Activated CD8-positive, alpha-beta memory T cell treated with anti-CD3 and anti-CD28 coated beads for 1 hour (primary cell): Measurements from ENCODE around the gene MIS18BP1.
"Not testable (repeated sequence)": the region's sequence is repeated elsewhere in the genome, so short reads cannot be mapped to it uniquely, and the experiment has no call there.

Experiments
- DNase-seq, 2 donors: peaks; one replicate each; pipeline ENCODE4 v3.0.0-alpha.2; 2020; ENCODE audit warnings: low read depth in 1 of 2; ENCODE audit errors: extremely low read depth in 1 of 2

The MIS18BP1 gene

DNA sequence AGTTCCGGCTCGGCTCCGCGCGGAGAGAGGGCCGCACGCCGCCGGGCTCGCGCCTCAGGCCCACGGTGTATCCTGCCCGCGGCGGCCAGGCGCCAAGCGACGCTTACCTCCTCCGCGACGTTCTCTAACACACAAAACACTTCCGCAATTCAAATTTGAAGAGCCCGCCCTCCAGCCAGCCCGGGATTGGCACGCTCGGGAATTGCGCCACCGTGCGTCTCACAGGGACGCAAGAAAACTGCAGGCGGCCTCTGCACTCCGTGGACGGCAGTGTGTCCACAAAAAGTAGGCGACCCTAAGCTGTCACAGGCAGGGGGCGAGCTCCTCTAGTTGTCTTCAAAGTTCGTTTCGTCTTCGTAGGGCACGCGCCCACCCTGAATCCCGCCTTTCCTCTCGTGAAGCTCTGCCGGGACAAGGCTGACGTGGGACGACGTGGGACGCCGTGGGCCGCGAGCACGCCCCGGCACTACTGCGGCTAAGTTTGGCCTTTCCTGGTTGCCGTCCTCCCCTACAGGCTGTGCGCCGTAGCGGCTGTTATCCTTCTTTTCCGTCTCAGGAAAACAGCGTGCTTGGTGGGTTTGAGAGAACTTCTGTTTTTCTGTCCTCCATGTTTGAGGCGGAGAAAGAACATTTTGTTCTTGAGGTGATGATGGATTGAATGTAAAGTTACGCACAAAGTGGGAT is at the start of gene MIS18BP1:
Gene MIS18BP1, minus strand, starts transcription at position 133 of the 684 bp plus-strand sequence. CDS start 5,916 bp downstream, outside the sequence.
- DNase-seq = peak; percentile 87 to 88

DNA sequence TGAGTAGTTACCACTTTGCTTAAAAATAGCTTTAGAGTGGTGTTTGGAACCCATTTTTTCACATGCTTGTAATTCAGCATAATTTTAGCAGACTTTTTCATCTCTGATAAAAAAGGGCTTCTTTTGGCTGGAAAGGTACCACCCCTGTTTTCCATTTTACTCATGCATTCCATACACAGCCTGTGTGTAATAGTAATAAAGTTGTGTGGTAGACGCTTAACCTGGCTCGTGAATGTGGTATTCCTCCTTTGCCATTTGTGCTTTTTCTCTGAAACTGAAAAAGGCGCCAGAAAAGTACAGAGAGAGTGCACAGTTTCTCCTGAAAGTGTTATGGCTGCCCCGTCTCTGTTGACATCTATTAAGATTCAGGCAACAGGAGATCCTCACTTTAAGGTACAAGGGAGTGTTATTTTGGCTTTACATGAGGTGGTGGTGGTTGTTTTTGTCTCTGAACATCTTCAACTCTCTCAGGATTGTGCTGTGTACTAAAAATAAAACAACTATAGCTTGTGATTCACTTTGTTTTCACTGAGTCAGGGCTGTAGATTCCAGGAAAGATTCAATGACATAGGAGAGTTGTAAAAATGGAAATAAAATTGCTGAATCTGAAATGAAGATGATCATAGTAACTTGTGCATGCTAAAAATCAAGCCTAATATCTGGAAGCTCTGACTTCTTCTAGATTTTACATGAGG is 45.6 kb upstream of the MIS18BP1 start:
- DNase-seq = no peak

DNA sequence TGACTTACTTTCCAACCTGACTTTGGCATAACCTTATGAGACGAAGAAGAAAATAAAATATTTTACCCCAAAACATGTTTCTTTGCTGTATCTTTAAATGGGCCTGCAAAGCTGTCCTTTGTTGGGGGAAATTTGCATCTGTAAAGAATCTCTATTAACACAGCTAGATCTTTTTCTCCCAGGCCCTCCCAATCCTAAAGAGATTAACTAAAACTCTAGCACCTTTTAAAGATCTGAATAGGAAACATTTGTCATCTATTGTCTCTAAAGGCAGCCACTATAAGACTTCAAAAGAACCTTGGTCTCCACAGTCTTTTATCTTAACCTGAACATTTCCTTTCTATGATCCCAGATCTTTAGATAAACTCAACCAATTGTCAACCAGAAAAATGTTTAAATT is 41.8 kb upstream of the MIS18BP1 start:
- DNase-seq = not testable (repeated sequence)

DNA sequence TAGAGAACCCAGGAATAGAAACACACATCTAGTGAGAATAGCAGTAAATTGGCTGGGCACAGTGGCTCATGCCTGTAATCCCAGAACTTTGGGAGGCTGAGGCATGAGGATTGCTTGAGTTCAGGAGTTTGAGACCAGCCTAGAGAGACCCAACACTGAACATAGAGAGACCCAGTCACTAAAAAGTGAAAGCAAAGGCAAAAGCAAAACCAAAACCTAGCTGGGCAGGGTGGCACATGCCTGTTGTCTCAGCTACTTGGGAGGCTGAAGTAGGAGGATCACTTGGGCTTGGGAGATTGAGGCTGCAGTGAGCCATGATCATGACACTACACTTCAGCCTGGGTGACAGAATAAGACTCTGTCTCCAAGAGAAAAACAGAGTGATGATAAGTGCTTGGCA is 37.5 kb upstream of the MIS18BP1 start:
- DNase-seq = no peak

DNA sequence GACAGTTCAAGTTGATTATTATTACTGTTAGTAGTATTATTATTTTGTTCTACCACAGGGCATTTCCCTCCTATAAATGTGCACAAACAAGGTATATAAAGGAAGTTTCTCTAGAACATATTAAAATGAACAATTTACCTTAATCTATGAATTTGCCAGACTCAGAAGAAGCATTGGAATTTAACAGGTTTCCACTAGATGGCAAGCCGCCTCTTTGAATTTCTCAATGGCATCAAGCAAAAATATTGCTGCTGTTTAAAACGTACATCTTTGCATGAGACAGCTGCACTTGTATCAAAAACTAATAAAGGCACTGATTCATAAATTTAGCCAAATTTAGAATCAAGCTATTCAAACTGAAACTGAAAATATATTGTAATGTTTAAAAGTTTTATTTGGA is 34.6 kb upstream of the MIS18BP1 start:
- DNase-seq = no peak

DNA sequence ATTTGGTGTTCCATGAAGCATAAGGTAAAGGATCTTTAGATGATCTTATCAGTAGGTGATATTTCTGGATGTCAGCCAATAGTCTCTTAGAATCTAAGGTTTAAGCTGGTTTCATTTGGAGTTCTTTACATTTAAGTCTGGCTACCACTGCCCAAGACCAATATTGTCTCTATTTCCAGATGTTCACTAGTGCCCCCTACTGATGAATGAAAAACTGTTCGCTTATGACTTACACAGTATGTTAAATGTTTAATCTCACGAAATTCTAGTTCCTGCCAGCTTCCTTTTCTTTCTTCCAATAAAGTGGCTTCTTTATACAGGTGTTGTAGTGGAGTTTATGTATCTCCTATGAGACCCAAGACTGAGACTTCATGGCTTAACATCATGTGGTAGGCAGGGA is 31.8 kb upstream of the MIS18BP1 start:
- no peak for DNase-seq

DNA sequence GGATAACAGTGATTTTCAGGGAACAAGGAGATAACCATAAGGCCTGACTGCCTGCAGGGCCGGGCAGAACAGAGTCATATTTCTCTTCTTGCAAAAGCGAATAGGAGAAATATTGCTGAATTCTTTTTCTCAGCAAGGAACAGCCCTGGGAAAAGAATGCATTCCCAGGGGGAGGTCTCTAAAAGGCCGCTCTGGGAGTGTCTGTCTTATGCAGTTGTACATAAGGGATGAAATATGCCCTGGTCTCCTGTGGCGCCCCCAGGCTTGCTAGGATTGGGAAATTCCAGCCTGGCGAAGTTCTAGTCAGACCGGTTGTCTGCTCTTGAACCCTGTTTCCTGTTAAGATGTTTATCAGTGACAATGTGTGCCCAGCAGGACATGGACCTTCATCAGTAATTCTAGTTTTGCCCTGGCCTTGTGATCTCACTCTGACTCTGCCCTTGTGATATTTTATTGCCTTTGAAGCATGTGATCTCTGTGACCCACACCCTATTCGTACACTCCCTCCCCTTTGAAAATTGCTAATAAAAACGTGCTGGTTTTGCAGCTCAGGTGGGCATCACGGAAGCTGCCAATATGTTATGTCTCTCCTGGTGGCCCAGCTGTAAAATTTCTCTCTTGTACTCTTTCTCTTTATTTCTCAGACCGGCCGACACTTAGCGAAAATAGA is 28.9 kb upstream of the MIS18BP1 start:
- not testable (repeated sequence) for DNase-seq

DNA sequence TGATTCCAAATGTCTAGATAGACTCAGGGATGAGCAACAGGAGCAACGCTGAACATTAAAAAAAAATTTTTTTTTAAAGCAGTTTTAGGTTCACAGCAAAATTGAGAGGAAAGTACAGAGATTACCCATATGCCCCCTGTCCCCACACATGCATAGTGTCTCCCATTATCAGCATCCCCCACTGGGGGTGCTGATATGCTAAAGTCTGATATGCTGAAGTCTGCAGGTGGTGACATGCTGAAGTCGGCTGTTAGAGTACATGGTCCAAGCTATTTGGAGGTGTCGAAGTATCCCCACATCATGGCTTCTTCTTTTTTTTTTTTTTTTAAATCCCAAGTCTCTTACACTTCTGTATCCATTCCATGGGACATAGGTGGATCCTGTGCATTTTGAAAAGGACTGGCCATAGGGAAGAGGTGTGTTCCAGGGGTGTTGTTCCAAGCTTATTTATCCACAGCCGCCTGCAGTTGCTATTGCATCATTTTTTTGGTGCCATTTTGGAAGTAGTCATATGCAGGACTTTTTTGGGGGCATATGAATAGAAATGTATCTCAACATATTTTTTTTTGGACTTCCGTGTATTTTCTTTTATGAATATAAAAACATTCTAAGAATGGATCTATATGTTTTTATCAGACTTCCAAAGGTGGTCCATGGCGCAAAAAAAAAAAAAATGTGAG is 19.0 kb upstream of the MIS18BP1 start:
- no peak for DNase-seq

DNA sequence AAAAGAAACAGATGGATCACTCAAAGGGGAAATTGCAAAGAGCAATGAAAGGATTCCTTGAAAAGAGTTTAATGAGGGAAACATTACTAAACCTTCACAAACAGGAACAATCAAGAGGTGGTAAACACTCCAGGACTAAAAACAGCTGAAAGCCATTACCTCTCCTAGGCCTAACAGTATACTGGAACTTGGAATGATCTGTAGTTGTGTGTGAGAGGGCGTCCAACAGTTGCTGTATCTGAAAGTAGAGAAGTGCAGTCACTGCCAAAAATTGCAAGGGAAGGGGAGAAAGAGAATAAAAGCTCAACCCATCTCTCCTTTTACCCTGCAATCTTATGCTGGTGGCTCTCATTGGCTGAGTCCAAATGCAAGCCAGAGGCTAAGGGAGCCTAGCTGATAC is 17.0 kb upstream of the MIS18BP1 start:
- no peak for DNase-seq

DNA sequence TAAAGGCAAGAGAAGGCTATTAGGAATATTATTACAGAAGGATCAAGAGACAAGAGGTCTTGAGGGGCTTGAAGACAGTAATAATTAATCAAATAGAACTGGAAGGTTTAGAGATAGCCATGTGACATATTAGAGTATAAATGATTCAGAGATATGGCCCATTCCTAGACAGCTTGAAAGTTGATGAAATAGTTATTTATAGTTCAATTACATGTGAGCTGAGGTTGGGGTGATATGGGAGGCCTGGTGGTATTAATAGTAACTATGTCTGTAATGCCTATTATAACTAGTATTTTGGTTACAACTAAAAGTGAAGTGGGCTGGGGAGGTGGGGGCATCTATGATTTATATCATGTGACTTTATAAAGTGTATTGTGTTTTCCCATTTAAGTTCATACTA is 14.1 kb upstream of the MIS18BP1 start:
- DNase-seq = no peak

DNA sequence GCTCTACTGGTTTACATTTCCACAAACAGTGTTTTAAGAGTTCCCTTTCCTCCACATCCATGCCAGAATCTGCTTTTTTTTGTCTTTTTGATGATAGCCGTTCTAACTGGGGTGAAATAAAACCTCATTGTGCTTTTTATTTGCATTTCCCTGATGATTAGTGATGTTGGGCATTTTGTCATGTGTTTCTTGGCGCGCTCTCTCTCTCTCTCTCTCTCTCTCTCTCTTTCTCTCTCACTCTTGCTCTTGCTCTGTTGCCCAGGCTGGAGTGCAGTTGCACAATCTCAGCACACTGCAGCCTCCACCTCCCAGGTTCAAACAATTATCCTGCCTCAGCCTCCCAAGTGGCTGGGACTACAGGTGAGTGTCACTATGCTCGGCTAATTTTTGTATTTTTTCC is 9.6 kb upstream of the MIS18BP1 start:
- DNase-seq = no peak

DNA sequence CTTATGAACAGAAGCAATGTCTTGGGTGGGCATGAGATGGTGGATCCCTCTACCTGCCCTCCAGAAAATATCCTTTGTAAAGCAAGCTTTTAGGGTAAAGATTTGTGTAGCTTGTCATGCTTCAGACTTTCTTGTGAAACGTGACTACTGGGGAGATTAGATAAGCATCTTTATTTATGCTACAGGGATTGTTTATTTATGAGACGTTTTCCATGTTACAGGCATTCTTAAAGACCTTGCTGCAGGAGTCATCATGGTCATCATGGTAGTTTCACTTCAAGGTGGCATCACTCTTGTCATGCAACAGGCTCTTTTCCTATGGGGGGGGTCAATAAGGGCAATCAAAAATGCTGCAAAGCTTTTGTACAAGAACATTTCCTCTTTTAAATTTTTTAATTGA is 8.2 kb upstream of the MIS18BP1 start:
- no peak for DNase-seq

DNA sequence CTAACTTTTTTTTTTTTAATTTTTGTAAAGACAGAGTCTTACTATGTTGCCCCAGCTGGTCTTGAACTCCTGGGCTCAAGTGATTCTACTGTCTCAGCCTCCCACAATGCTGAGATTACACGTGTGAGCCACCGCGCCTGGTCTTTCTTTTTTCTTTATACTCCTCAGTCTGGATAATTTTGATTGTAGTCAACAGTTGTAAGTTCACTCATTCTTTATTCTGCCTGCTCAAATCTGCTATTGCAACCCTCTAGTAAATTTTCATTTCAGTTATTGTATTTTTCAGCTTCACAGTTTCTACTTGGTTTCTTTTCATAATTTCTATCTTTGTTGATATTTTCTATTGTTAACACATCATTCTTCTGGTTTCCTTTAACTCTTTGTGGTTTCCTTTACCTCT is 5.8 kb upstream of the MIS18BP1 start:
- DNase-seq = no peak

DNA sequence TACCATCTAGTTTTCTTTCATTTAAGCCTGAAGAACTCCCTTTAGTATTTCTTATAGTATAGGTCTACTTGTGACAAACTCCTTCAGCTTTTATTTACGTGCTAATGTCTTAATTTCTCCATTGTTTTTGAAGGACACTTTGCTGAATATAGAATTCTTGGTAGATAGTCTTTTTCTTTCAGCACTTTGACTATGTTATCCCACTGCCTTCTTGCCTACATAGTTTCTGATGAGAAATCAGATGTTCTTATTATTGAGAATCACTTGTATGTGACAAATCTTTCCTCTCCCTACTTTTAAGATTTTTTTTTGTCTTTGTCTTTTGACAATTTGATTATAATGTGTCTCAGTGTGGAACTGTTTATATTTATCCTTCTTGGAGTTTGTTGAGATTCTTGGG is 5.1 kb upstream of the MIS18BP1 start:
- DNase-seq = no peak

DNA sequence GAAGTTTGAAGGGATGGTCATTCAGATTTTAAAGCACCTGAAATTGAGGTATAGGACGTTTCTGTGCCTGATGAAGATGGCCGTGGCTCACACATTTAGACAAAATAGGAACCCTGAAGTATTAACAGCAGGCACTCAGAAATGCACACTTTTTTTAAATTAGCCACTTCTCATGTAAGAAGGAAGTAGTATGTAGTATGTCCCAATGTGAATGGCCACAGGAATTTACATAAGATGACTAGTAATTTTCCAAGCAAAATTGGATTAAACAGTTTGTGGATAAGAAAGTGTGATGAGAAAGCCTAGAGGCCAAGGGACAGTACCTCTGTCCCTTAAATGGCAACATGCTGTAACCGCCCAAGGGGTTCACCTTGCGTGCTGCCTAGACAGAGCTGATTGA is 1.8 kb upstream of the MIS18BP1 start:
- no peak for DNase-seq

DNA sequence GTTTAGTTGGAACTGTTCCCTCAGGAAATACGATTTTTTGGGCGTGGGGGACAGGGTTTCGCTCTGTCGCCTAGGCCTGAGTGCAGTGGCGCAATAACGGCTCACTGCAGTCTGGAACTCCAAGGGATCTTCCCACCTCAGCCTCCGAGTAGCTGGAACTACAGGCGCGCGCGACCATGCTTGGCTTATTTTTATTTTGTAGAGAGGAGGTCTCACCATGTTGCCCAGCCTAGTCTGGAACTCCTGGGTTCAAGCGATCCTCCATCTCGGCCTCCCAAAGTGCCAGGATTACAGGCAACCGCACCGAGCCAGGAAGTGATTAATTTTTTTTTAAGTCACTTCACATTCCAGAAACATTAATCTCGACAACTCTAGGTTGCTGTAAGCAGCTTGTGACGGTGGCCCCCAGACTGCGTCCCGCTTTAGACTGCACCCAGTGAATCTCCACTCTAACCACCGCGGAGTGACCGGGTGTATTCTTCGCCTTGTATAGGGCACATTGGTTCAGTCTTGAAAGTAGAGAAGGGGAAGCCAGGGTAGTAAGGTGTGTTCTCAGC is 830 bp upstream of the MIS18BP1 start:
- no peak for DNase-seq

DNA sequence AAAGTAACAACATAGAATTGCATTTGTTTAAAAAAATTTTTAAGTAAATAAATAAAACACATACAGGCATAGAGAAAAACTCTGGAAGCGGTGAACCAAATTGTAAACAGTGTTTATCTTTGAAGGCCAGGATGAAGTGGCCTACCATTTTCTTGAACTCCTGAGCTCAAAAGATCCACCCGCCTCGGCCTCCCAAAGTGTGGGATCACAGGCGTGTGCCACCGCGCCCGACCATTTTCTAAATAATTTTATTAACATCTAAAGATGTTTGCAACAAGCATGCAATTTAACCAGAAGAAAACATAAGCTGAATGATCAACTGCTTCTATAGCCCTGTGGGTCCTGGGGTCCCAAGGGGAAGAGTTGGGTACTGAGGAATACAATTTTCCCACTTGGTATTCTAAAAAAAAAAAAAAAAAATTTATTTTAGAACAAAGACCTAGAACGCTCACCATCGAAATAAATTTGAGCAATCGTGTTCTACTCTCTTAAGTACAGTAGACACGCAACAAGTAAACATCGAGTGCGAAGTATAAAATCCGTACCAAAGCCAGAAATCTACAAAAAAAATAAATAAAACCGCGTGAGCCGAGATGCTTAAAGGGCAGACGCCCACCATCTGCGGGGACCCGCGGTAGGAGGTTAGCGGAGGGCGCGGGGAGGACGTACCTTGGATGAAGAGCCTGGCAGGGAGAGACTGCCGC is 484 bp downstream of the MIS18BP1 start:
- no peak for DNase-seq

DNA sequence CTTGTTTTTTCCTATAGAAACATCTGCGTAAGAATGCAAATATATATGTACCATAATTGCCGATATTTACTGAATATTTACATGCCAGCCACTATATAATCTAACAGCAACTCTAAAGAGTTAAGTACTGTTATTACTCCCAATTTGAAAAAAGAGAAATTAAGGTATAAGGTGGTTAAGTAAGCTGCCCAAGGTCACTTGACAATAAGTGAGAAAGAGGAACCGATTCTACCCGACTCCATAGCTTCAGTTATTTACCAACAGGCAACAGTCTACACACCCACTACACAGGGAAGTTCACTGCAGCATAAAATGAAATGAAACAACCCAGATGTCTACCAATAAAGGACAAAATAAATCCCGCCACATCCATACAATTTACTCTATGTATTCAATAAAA is 1.1 kb downstream of the MIS18BP1 start:
- DNase-seq = no peak

DNA sequence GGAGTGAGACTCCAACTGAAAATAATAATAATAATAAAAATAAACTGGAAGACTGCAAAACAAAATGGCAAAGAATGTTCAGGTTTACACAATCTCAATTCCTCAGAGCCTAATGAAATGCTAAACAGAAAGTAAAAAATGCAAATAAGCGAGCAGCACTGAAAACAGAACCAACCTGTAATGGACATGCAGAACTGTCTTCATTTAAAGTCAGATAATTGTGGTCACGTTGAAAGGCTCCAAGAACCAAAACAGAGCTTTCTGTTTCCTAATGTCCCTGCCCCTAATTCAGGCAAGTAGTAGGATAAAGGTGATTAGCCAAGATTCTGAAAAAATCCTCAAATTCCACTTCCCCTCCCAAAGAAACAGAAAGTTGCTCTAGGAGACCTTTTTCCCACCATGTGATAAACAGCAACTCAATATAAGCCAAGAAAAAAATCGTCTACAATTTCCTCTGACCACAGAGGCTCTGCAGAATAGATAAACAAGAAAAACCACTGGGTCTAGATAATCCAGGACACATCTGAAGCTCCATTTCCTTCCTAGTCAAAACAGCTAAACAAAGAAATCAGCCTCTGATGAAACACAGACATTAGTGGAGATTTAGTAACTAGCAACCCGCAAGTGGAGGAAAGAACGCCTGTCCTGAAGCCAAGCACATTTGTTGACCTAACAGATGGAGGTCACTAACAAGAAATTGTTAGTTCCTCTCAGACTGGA is 3.0 kb downstream of the MIS18BP1 start:
- DNase-seq = no peak

DNA sequence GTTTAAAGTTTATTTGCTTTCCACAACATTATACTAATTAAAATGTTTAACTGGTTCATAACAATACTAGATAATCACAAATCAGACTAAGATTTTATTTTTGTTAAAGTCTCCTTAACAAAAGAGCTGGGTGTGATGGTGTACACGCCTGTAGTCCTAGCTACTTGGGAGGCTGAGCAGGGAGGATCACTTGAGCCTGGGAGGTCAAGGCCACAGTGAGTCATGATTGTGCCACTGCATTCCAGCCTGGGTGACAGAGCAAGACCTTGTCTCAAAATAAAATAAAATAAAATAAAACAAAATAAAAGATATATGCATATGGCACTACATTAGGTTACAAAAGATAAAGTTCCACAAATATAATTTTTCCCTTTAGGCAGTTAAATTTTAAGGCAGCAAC is 5.6 kb downstream of the MIS18BP1 start:
- no peak for DNase-seq
